HUES64 (cell line): Measurements from ENCODE around the gene PCDHGA6.
"Not testable (repeated sequence)": the region's sequence is repeated elsewhere in the genome, so short reads cannot be mapped to it uniquely, and the experiment has no call there.

ENCODE experiments used
- H3K27ac ChIP-seq: 2 replicates; pipeline ENCODE4 v1.7.0; 2013; ENCODE audit warnings: low read depth, low read length, inconsistent platforms
- H3K27me3 ChIP-seq: 2 replicates; pipeline ENCODE4 v1.6.1; 2013; ENCODE audit warnings: mild to moderate bottlenecking, low read length; ENCODE audit not compliant: insufficient read depth
- H3K36me3 ChIP-seq: 2 replicates; pipeline ENCODE4 v1.6.1; 2013; ENCODE audit warnings: mild to moderate bottlenecking, low read length; ENCODE audit not compliant: insufficient read depth
- H3K4me1 ChIP-seq: 2 replicates; pipeline ENCODE4 v1.6.1; 2013; ENCODE audit warnings: mild to moderate bottlenecking, low read length, moderate library complexity; ENCODE audit not compliant: insufficient read depth
- H3K4me3 ChIP-seq: 2 replicates; pipeline ENCODE4 v1.5.1; 2013; ENCODE audit warnings: mild to moderate bottlenecking, low read length, moderate library complexity
- H3K9ac ChIP-seq: 2 replicates; pipeline ENCODE4 v1.6.1; 2013; ENCODE audit warnings: mild to moderate bottlenecking, low read depth, low read length
- H3K9me3 ChIP-seq: 2 replicates; pipeline ENCODE4 v1.6.1; 2013; ENCODE audit warnings: low read depth, low read length; ENCODE audit not compliant: insufficient read depth
- WGBS: fragments of 150-250, 120-280 bp; methylation state at CpG from one replicate; pipeline ENCODE4 v1.1.7; 2013; ENCODE audit warnings: missing lambda C conversion rate; 5-methylcytosine and 5-hydroxymethylcytosine counted together

The PCDHGA6 gene

GRCh38 chr5:141415275-141415618, 41.6 kb downstream of the PCDHGA6 start:
- H3K27ac ChIP-seq, H3K9ac ChIP-seq, H3K4me1 ChIP-seq, H3K27me3 ChIP-seq, H3K4me3 ChIP-seq: not testable (repeated sequence)
- WGBS = 96% methylated on average over 24 of the region's 24 CpGs
- Histone ChIP-seq H3K9me3 (peaks cover 36% of the 10 kb centered on the region), H3K36me3 (peaks cover 20% of the 10 kb centered on the region; the same call in 1 of the 2 replicates)

- peak within 1 kb of the TSS; percentile 74 for H3K9ac ChIP-seq
- H3K9me3 ChIP-seq = peaks cover 60% of the 10 kb centered on the region
- whole genome bisulfite sequencing = 46% methylated on average over 47 of the region's 47 CpGs
- H3K36me3 ChIP-seq = peaks cover 41% of the 10 kb centered on the region; the same call in 1 of the 2 replicates
- not testable (repeated sequence) for H3K27me3 ChIP-seq, H3K27ac ChIP-seq, H3K4me1 ChIP-seq
- peak within 1 kb of the TSS; percentile 65 for H3K4me3 ChIP-seq
These were observed 43.9 kb downstream of the PCDHGA6 start, which contains the start of gene PCDHGB7 for GRCh38 chr5:141417494-141418172. Gene PCDHGB7, plus strand, starts transcription at chr5:141417677. Its CDS starts 183 bp downstream, at chr5:141417860.

GRCh38 chr5:141419074-141419880, 45.6 kb downstream of the PCDHGA6 start:
- Histone ChIP-seq H3K27ac (no peak overlapping the region), H3K9me3 (peaks cover 57% of the 10 kb centered on the region), H3K4me1 (no peaks in the 10 kb centered on the region), H3K9ac (no peak overlapping the region), H3K27me3 (peaks cover 10% of the 10 kb centered on the region), H3K4me3 (0 out of 2 replicates have a peak overlapping the region, but pooled peaks have one; percentile 65), H3K36me3 (peaks cover 50% of the 10 kb centered on the region; the same call in 1 of the 2 replicates)
- WGBS = 97% methylated on average over 74 of the region's 74 CpGs

GRCh38 chr5:141420855-141421488, 47.3 kb downstream of the PCDHGA6 start, which contains the start of gene PCDHGA11:
Gene PCDHGA11, plus strand, starts transcription at chr5:141421051. Its CDS starts 177 bp downstream, at chr5:141421228.
- Histone ChIP-seq H3K27me3 (peaks cover 10% of the 10 kb centered on the region), H3K9me3 (peaks cover 61% of the 10 kb centered on the region), H3K27ac (no peak within 1 kb of the TSS; the same call in 1 of the 2 replicates), H3K4me1 (no peaks in the 10 kb centered on the region), H3K9ac (peak within 1 kb of the TSS; percentile 57), H3K4me3 (peak within 1 kb of the TSS; percentile 57), H3K36me3 (peaks cover 59% of the 10 kb centered on the region; the same call in 1 of the 2 replicates)
- 82% methylated on average over 42 of the region's 42 CpGs for WGBS

GRCh38 chr5:141421489-141421855, 47.8 kb downstream of the PCDHGA6 start:
- H3K4me1 ChIP-seq = no peaks in the 10 kb centered on the region
- peaks cover 64% of the 10 kb centered on the region; the same call in 1 of the 2 replicates for H3K36me3 ChIP-seq
- 91% methylated on average over 13 of the region's 13 CpGs for WGBS
- H3K9ac ChIP-seq = peak overlapping the region; percentile 57; the same call in 1 of the 2 replicates
- H3K27me3 ChIP-seq = peaks cover 10% of the 10 kb centered on the region
- H3K9me3 ChIP-seq = peaks cover 62% of the 10 kb centered on the region
- H3K27ac ChIP-seq = no peak overlapping the region
- peak overlapping the region; percentile 57 for H3K4me3 ChIP-seq

- H3K9ac ChIP-seq = no peak overlapping the region
- peaks cover 74% of the 10 kb centered on the region; the same call in 1 of the 2 replicates for H3K36me3 ChIP-seq
- WGBS = 96% methylated on average over 42 of the region's 42 CpGs
- no peak overlapping the region for H3K4me3 ChIP-seq
- no peaks in the 10 kb centered on the region for H3K4me1 ChIP-seq
- H3K9me3 ChIP-seq = peaks cover 72% of the 10 kb centered on the region
- H3K27me3 ChIP-seq = peaks cover 10% of the 10 kb centered on the region
- H3K27ac ChIP-seq = no peak overlapping the region
These were observed 49.1 kb downstream of the PCDHGA6 start for GRCh38 chr5:141422742-141423291.

- Histone ChIP-seq H3K4me3 (no peak overlapping the region), H3K4me1 (no peaks in the 10 kb centered on the region), H3K9me3 (peaks cover 65% of the 10 kb centered on the region), H3K9ac (no peak overlapping the region), H3K27me3 (no peaks in the 10 kb centered on the region), H3K27ac (no peak overlapping the region), H3K36me3 (peaks cover 59% of the 10 kb centered on the region; the same call in 1 of the 2 replicates)
- 97% methylated on average over 53 of the region's 53 CpGs for WGBS
These were observed 54.2 kb downstream of the PCDHGA6 start for GRCh38 chr5:141427783-141428426.
